ENCODE measurements around the gene CYTH3. TPM values are rescaled to one million over a fixed set of nuclear protein-coding genes. Genes with fewer than 3 reads are reported as not detected.
"Not testable (repeated sequence)": the region's sequence is repeated elsewhere in the genome, so short reads cannot be mapped to it uniquely, and the experiment has no call there.

Gene CYTH3
- total RNA-seq, 2 donors from 2014 or later, result 12.8 to 13.2 TPM

DNA sequence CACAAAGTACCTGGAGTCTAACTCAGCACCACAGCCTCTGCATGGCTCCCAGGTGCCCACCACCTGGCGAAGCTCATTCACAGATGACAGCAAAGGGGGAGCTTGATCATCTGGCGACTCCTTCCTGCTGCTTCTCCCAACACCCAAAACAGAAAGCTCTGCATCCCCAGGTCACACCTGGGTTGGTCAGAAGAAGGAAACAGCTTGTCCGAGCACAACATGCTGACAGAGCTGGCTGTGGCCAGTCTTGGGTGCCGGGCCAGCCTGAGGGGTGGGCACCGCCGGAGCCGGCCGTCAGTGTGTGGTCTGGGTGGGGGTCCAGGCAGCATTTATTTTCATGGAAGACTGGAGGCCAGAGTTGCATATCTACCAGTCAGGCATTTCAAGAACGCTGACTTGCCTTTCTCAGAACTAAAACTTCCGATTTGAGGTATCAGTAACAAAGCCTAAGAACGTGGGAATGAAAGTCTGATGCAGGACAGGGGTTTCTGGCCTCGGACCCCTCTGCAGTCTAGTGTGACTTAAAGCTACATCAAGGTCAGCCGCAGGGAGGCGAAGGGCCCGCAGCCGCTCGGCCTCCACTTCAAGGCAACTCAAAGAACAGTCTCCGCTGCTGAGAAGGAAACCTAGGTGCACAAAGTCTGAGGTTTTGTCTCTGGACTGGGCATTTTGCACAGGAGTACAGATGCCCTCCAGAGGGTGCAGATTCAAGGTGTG is 109.6 kb downstream of the CYTH3 start:
- ATAC-seq, result no peak
- intact Hi-C loops (cut with DNase I, micrococcal nuclease), result no loop called here
- no peak for DNase-seq

DNA sequence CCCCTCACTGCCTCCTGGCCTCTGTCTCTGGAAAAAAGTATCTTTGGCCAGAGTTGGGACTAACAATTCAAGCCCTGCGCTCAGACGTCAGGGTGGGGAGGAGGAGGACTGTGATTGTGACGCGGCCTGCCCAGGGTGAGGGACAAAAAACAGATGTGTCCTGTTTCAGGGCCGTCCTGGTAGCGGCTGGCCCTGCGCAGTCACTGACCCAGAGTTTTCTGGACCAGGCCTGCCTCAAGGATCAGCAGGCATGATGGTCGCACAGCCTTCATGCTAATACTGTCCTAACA is 110.1 kb downstream of the CYTH3 start:
- ATAC-seq (peak; percentile 13), DNase-seq (no peak)
- intact Hi-C loops (cut with DNase I, micrococcal nuclease), result no loop called here

DNA sequence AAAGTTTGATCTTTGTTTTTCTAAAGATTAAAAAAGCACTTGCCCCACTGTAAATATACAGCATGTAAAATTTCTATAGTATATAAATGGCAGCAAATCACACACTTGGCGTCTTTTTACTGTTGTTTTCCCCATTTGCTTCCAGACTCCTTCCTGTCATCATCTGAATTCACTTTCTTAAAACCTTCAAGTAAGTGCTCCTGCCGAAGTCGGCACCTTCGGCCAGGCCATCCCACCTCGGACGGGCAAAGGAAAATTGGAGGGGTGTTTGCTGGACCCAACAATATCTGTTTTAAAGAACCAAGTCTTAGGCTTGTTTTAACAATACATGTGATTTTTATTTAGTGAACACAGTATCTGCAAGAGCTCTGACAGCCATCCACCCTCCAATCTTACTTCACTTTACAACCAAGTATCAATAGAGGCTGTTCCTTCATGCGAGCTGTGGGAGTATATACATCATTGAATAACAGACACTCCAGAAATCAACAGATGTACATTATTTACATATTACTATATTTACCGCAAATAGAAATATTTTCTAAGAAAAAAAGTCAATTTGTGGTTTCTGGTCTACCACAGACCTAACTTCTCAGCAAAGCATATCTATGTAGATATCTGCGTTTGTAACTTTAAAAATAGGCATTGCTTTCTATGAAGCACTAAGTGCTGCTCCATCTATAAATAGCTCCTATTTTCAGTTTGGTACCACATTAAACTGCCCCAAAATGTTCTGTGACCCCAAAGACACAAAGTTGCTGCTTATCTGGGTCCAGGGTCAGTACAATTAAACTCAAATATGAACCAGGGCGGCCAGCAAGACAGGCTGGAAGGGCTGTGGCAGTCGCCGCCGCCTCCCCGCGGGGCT is 110.7 kb downstream of the CYTH3 start:
- ATAC-seq (no peak), DNase-seq (no peak)
- intact Hi-C loops (cut with DNase I, micrococcal nuclease), result loop anchor here in 1 of 2 donors (2.0 kb wide), 1 partner anchor 161 kb away; no protein-coding TSS in a partner anchor

DNA sequence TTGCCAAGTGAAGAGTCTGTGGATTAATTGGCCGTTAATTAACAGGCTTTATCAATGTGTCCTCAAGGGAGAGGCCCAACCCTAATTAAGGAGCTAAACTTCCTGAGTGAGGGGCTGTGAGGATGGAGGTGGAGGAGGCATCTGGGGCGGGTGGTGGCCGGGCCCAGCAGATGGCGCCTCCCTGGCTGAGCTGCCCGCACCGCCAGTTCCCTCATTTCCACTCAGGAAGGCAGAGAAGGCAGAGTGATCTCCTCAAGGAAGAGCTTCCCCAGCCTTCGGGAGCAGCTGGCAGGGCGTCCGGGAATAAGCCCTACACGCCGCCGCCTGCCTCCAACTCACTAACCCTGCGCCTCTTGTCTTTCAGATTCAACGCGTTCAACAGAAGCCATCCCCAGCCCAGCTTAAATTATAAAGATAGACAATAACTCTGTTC is 112.2 kb downstream of the CYTH3 start:
- intact Hi-C loops (cut with DNase I, micrococcal nuclease), result loop anchor here in 1 of 2 donors (2.0 kb wide), 1 partner anchor 163 kb away; no protein-coding TSS in a partner anchor

DNA sequence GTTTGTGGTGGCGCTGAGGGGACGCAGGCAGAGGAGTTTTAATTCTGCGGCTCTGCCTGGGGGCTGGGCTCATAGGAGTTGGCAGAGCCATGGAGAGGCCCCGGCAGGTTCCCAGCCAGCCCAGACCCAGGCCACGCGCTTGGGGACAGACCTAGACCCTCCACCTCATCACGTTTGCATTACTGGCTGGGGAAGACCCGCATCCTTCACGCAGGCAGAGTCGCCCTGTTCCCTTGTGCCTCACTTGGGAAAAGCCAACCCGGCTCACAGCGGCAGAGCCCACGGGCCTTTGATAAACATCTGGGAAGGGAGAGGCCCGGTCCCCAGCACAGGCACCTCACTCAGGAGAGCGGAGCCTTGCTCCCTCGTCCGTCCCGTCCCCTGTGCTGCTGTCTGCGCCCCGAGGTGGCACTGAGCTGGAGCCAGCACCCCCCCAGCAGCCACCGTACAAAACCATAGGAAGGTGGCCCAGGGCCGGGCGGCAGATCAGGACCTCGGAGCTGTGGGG is 112.8 kb downstream of the CYTH3 start:
- intact Hi-C loops (cut with DNase I, micrococcal nuclease), result loop anchor here (2.0 to 5.0 kb wide), 2 partner anchors 163 to 168 kb away; no protein-coding TSS in a partner anchor
- ATAC-seq (no peak), DNase-seq (no peak)

More for the DNA sequence above, 112.2 kb downstream of the CYTH3 start:
- DNase-seq, result peak; percentile 43 to 44
- ATAC-seq, result peak; percentile 64

DNA sequence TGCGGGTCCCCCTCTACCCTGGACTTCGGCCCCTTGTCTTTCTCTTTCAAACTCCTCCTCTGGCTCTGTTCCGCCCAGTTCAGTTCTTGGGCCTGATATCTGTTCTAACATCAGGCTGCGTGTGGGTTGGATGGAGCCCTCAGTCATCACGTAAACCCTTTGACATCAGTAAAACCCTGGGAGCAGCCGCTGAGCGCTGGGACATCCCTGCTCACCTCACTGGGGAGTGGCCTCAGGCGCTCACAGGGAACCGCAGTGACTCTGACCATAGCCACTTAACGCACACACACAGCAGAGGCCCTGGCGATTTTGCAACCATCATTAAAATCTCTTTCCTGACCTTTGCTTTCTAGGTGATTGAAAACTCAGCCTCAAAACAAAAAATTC is 113.3 kb downstream of the CYTH3 start:
- ATAC-seq (no peak), DNase-seq (no peak)
- intact Hi-C loops (cut with DNase I, micrococcal nuclease), result loop anchor here in 1 of 2 donors (5.0 kb wide), 1 partner anchor 168 kb away; no protein-coding TSS in a partner anchor

DNA sequence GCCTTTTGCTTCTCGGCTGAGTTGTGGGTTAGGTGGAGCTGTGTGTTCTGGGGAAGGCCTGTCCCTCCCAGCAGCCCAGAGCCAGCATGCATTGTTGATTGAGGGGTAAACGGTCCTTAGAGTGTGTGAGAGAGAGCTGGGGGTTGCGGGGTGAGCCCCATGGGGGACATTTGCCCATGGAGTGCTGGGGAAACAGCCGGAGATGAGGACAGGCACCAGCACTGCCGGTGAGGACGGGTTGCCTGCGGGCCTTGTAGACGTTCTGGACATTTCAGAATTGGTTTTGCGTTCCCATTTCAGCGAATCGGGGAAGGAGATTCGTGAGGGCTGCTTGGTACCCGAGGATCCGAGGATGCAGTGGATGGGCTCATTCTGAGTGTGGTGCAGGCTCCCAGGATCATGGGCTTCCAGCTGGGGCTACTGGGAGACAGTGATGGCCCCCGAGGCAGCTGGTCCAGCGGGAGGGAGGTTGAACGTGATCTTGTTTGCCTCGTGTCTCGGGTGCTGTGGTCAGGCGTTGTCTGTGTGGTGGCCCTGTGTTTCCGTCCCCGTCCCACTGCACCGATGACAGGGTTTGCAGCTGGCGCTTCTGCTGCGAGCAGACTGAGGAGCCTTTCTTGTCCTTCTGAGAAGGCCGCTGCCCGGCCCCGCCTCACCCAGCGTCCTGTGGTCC is 113.9 kb downstream of the CYTH3 start:
- DNase-seq, result no peak
- intact Hi-C loops (cut with DNase I, micrococcal nuclease), result loop anchor here in 1 of 2 donors (5.0 kb wide), 1 partner anchor 169 kb away; no protein-coding TSS in a partner anchor
- no peak for ATAC-seq

DNA sequence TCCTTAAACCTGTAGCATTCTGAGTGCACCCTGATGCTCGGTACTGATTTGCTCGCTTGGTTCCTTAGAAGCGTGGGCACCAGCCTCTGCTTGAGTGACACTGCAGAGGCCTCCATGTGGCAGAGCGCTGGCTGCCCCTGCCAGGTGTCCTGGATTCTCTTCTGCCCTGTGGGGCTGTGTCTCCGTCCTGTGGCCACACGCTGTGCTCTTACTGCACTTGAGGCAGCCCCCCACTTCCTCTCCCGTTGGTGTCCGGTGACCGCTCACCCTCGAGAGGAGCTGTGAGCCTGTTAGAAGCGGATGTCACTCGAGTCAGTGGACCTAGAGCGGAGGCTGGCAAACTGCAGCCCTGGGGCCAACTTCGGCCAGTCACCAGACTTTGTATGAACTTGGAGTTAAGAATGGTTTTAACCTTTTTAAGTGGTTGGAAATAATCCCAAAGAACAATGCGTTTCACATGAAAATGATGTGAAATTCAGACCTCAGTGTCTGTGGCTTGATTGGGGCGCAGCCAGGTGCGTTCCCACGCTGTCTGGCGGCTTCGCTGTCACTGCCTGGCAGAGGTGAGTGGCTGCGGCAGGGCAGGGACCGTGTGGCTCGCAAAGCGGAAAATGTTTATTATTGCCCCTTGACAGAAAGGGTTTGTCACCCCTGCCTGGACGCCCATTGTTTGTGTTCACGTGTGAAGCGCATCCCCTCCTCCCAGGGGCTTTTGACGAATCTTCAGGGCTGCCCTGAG is 114.6 kb downstream of the CYTH3 start:
- DNase-seq, result no peak
- intact Hi-C loops (cut with DNase I, micrococcal nuclease), result loop anchor here in 1 of 2 donors (5.0 kb wide), 1 partner anchor 169 kb away; no protein-coding TSS in a partner anchor
- ATAC-seq, result no peak

DNA sequence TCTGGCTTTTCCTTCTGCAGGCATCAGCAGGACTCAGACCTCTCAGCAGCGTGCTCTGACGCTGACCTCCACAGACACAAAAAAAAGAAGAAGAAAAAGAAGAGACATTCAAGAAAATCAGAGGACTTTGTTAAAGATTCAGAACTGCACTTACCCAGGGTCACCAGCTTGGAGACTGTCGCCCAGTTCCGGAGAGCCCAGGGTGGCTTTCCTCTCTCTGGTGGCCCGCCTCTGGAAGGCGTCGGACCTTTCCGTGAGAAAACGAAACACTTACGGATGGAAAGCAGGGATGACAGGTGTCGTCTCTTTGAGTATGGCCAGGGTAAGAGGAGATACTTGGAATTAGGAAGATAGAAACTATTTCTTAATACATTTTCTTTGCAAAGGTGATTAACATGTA is 115.7 kb downstream of the CYTH3 start:
- intact Hi-C loops (cut with DNase I, micrococcal nuclease), result loop anchor here in 1 of 2 donors (5.0 kb wide), 1 partner anchor 171 kb away; no protein-coding TSS in a partner anchor
- ATAC-seq, result no peak
- DNase-seq, result no peak

DNA sequence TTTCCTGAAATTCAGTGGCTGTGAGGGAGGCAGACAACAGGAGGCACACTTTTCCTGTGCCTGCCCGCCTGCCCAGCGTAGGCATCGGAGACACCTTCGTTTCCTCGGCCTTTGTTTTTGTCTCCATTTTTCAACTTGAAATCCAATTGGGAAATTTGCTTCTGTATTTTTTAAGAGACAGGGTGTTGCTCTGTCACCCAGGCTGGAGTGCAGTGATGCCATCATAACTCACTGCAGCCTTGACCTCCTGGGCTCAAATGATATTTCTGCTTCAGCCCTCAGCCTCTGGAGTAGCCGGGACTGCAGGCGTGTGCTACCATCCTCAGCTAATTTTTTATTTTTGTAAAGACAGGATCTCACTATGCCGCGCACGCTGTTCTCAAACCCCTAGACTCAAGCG is 116.8 kb downstream of the CYTH3 start:
- ATAC-seq (no peak), DNase-seq (no peak)
- intact Hi-C loops (cut with DNase I, micrococcal nuclease), result loop anchor here in 1 of 2 donors (5.0 kb wide), 1 partner anchor 172 kb away; no protein-coding TSS in a partner anchor

DNA sequence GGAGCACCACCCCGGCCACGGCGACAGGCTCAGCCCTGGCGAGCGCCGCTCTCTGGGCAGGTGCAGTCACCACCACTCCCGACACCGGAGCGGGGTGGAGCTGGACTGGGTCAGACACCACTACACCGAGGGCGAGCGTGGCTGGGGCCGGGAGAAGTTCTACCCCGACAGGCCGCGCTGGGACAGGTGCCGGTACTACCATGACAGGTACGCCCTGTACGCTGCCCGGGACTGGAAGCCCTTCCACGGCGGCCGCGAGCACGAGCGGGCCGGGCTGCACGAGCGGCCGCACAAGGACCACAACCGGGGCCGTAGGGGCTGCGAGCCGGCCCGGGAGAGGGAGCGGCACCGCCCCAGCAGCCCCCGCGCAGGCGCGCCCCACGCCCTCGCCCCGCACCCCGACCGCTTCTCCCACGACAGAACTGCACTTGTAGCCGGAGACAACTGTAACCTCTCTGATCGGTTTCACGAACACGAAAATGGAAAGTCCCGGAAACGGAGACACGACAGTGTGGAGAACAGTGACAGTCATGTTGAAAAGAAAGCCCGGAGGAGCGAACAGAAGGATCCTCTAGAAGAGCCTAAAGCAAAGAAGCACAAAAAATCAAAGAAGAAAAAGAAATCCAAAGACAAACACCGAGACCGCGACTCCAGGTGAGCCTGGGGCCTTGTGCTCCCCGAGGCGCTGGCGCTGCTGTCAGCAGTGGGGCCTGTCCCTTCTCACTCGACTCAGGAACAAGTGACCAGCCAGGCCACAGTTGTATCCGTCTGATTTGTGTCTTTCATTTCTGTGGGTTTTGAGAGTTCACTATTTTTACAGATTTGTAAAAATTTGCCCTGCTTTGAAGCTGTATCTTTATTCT is 117.7 kb downstream of the CYTH3 start:
- no peak for DNase-seq
- ATAC-seq, result no peak
- intact Hi-C loops (cut with DNase I, micrococcal nuclease), result loop anchor here in 1 of 2 donors (5.0 kb wide), 1 partner anchor 173 kb away; no protein-coding TSS in a partner anchor

DNA sequence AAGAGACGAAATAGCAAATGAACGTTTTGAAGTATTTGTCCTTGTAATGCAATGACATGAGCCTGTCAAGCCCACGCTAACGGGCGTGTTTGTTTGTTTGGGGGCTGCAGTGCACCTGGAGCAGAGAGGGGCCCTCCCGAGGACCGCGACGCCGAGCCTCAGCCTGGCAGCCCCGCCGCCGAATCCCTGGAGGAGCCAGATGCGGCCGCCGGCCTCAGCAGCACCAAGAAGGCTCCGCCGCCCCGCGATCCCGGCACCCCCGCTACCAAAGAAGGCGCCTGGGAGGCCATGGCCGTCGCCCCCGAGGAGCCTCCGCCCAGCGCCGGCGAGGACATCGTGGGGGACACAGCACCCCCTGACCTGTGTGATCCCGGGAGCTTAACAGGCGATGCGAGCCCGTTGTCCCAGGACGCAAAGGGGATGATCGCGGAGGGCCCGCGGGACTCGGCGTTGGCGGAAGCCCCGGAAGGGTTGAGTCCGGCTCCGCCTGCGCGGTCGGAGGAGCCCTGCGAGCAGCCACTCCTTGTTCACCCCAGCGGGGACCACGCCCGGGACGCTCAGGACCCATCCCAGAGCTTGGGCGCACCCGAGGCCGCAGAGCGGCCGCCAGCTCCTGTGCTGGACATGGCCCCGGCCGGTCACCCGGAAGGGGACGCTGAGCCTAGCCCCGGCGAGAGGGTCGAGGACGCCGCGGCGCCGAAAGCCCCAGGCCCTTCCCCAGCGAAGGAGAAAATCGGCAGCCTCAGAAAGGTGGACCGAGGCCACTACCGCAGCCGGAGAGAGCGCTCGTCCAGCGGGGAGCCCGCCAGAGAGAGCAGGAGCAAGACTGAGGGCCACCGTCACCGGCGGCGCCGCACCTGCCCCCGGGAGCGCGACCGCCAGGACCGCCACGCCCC is 118.5 kb downstream of the CYTH3 start:
- intact Hi-C loops (cut with DNase I, micrococcal nuclease), result no loop called here
- ATAC-seq, result no peak
- no peak for DNase-seq

DNA sequence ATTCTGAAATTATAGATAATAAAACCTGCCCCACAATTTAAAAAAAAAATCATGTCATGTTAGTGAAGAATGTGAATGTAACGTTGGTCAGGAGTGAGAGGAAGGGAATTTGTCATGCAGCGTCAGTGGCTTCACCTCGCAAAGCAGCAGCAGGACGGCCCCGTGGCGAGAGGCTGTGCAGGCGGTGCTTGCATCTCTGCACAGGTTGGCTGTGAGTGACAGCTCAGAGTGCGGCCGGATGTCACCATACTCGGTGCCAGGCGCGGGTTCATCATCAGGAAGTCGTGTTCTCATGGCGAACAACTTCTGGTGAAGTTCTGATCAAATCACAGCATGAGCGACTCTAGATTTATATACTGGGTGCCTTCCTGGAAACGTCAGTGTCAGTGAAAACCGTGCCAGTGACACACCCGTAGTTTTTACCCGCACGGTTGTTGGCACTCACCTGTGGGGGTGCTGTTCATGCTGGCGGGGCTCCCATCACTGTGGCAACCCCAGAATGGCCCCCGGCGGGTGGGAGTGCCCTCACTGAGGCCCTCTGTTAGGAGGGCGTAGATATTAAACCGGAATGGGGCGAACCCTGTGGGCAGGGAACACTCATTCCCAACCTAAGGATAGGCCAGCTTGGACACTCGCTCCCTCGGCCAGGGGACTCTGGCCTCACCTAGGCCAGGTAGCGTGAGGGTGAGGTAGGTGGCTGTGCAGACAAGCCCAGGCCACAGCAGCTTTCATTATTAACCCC is 120.3 kb downstream of the CYTH3 start:
- intact Hi-C loops (cut with DNase I, micrococcal nuclease), result no loop called here
- ATAC-seq, result no peak
- DNase-seq, result no peak

DNA sequence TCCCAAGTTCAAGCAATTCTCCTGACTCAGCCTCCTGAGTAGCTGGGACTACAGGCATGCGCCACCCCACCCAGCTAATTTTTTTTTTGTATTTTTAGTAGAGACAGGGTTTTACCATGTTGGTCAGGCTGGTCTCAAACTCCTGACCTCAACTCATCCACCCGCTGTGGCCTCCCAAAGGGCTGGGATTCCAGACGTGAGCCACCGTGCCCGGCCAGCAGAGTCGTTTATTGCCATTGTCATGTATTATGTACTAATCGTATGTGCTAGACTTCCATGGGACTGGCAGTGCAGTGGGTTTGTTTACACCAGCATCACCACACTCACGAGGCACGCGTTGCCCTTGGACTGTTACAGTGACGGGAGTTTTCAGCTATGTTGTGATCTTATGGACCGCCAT is 120.9 kb downstream of the CYTH3 start:
- DNase-seq; intact Hi-C loops (cut with DNase I, micrococcal nuclease); ATAC-seq: not testable (repeated sequence)

DNA sequence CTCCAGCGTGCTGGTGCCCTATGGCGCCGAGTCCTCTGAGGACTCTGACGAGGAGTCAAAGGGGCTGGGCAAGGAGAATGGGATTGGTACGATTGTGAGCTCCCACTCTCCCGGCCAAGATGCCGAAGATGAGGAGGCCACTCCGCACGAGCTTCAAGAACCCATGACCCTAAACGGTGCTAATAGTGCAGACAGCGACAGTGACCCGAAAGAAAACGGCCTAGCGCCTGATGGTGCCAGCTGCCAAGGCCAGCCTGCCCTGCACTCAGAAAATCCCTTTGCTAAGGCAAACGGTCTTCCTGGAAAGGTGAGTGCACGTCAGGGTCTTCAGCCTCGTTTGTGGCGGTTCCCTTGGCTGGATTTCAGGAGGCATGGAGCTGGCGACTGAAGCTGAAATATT is 122.4 kb downstream of the CYTH3 start:
- no peak for DNase-seq
- ATAC-seq, result no peak
- intact Hi-C loops (cut with DNase I, micrococcal nuclease), result no loop called here
